HFFc6 (cell line): ENCODE data around the gene CASK. TPM values are rescaled to one million over a fixed set of nuclear protein-coding genes. Genes with fewer than 3 reads are reported as not detected.

Experiments used
- DNase-seq: peaks from one replicate; pipeline ENCODE4 v3.0.0-alpha.2; 2018
- H3K27ac Mint-ChIP-seq: 2 replicates; pipeline ENCODE4 v1.8.0; 2020; ENCODE audit warnings: mild to moderate bottlenecking, mixed read lengths
- H3K27me3 Mint-ChIP-seq: 2 replicates; pipeline ENCODE4 v1.8.0; 2021; ENCODE audit warnings: mild to moderate bottlenecking, moderate library complexity, mixed read lengths; ENCODE audit not compliant: insufficient read depth
- H3K36me3 Mint-ChIP-seq: 2 replicates; pipeline ENCODE4 v1.8.0; 2021; ENCODE audit warnings: low read depth, mixed read lengths
- H3K4me1 Mint-ChIP-seq: 2 replicates; pipeline ENCODE4 v1.8.0; 2020; ENCODE audit warnings: low read depth, mixed read lengths
- H3K4me3 Mint-ChIP-seq: 2 replicates; pipeline ENCODE4 v1.8.0; 2020; ENCODE audit warnings: mild to moderate bottlenecking, moderate library complexity, mixed read lengths
- H3K9me3 Mint-ChIP-seq: 2 replicates; pipeline ENCODE4 v1.8.0; 2020; ENCODE audit warnings: mild to moderate bottlenecking, mixed read lengths
- total RNA-seq, 6 experiments: library from RNA; stranded (reverse); fragmentation: NEBNext Ultra II Directional; extraction: Animal tissue kit (Norgen Biotek cat#: 25700); gene quantifications; 2 replicates in 1 of 6; 3 replicates in 5 of 6; pipeline ENCODE4 v1.2.3, GENCODE V29; 2021
- TF ChIP-seq, protein P1 (sequence below): fragments of 200-600 bp; sonication (generic); IDR thresholded peaks from 2 replicates; pipeline ENCODE4 v1.5.0; 2021; ENCODE audit warnings: antibody characterized with exemption, mild to moderate bottlenecking

Gene CASK
- total RNA-seq, 6 experiments from 2014 or later = 34.7 to 37.1 (median 35.4) TPM

DNA sequence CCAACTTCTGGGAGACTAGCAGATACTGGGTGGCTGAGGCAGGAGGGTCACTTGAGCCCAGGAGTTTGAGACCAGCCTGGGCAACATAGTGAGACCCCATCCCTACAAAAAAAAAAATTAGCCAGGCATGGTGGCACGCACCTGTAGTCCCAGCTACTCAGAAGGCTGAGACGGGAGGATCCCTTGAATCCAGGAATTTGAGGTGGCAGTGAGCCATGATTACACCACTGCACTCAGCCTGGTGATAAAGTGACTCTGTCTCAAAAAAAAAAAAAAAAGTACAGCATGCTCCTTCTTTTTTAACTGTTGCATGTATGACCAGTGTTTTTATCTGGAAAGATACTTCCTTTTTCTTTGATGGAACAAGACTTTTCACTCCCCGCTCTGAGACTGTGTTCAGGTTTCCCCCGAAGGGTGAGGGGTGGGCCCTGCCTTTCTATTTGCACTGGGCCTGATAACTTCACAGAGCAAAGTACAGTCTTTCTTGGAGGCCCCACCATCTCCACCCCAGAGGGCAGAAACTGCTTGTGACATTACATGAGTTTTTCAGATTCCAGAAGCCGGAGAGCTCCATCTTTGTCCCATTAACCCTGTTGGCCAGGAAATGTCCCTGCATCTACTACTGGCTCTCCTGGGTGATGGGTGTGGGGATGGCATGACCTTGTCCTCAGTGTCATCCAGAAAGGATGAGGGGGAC is 441.1 kb downstream of the CASK start:
- Mint-ChIP-seq H3K27ac (no peak overlapping the region), H3K27me3 (no peaks in the 10 kb centered on the region), H3K9me3 (no peaks in the 10 kb centered on the region), H3K4me3 (no peak overlapping the region), H3K4me1 (peaks cover 5% of the 10 kb centered on the region; the same call in 1 of the 2 replicates), H3K36me3 (no peaks in the 10 kb centered on the region)
- DNase-seq = peak; percentile 10
- TF ChIP-seq, protein P1, sequence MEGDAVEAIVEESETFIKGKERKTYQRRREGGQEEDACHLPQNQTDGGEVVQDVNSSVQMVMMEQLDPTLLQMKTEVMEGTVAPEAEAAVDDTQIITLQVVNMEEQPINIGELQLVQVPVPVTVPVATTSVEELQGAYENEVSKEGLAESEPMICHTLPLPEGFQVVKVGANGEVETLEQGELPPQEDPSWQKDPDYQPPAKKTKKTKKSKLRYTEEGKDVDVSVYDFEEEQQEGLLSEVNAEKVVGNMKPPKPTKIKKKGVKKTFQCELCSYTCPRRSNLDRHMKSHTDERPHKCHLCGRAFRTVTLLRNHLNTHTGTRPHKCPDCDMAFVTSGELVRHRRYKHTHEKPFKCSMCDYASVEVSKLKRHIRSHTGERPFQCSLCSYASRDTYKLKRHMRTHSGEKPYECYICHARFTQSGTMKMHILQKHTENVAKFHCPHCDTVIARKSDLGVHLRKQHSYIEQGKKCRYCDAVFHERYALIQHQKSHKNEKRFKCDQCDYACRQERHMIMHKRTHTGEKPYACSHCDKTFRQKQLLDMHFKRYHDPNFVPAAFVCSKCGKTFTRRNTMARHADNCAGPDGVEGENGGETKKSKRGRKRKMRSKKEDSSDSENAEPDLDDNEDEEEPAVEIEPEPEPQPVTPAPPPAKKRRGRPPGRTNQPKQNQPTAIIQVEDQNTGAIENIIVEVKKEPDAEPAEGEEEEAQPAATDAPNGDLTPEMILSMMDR = no peak

DNA sequence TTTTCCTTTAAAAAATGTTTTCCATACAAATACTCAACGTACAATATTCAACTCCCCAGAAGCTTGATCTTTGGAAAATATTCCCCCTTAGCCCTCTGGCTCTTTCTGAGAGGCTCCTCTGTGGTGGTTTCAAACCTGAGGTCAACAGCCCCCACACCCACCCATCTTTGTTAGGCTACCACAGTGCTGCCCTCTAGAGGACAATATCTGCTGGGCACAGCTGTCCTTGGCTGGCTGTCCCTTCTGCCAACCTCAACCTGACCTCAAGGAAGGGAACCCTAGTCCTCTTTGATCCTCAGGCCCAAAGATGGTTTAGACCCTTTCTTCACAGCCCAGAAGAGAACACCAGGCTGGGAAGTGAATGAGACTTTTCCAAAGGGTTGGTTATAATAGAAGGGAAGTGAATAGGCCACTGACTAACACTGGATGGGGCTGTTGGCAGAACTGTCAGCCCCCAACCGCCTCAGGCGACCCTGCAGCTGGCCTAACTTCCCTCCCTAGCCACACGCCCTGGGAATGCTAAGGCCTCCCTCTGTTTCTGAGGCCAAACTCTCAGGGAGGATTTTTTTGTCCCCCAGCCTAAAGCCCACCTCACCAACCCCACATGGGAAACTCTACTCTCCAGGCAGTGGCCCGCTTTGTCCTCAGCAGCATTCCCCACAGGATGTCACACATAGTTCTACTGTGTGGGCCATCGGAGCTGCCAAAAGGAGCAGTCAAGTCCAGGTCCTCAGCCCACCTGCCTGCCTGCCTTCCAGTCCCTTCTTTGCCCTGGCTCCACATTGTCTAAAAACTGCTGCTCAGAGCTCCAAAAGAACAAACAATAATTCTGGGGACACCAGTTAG is 441.9 kb downstream of the CASK start:
- Mint-ChIP-seq H3K27ac (no peak overlapping the region), H3K36me3 (no peaks in the 10 kb centered on the region), H3K4me3 (no peak overlapping the region), H3K27me3 (no peaks in the 10 kb centered on the region), H3K9me3 (no peaks in the 10 kb centered on the region), H3K4me1 (peaks cover 5% of the 10 kb centered on the region; the same call in 1 of the 2 replicates)
- no peak for DNase-seq
- TF ChIP-seq, protein P1 = peak; percentile 73

DNA sequence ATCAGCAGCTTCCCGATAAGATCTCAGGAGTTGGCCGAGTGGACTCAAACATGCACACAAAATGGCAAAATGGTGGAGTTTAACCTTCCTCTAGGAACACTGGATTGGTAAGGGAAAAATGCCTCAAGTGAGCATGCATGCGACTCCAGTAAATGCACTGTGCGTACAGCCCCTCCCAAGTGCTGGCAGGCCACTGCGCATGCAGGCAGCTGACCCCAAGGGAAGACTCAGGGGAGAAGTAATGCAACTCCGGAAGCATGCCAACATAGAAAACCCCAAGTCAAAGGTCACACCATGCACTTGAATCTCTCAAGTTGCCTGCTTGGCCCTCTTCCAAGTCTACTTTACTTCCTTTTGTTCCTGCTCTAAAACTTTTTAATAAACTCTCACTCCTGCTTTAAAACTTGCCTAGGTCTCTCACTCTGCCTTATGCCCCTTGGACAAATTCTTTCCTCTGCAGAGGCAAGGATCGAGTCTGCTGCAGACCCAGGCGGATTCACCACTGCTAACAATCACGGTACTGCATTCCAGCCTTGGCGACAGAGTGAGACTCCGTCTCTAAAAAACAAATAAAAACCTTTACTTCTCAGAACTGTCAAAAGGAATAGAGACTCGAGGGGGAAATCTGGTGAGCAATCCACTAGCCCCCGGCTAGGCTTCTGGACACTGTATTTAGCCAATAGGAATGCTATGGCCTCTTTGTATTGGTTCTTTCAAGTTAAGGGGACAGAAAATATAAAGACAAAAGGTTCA is 442.7 kb downstream of the CASK start:
- Mint-ChIP-seq H3K9me3 (no peaks in the 10 kb centered on the region), H3K4me3 (no peak overlapping the region), H3K27me3 (no peaks in the 10 kb centered on the region), H3K36me3 (no peaks in the 10 kb centered on the region), H3K4me1 (peaks cover 5% of the 10 kb centered on the region; the same call in 1 of the 2 replicates), H3K27ac (no peak overlapping the region)
- DNase-seq = no peak
- TF ChIP-seq, protein P1 = no peak

DNA sequence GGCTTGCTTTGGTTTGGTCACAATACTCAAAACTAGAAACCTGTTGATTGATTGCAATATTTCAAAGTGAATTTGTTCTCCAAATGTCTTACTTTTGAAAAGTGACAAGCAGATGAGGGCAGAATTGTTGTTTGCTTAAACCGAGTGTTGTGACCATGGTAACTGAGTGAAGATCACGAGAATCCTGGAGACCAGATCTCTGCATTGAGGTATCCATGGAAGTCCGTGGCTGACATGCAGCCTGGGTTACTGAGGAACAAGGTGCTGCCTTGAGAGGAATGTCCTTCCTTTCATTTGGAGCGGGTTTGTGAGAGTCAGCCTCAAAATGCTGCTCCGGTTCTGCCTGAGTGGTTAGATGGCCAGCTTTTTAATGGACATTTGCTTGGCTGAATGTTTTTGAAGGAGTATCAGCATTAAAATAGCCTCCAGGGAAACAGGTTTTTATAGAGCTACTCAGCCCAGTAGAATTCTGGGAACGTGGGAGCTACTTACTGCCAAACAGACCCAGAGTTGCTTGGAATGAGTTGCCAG is 444.9 kb downstream of the CASK start:
- Mint-ChIP-seq H3K4me3 (no peak overlapping the region), H3K27me3 (peaks cover 1% of the 10 kb centered on the region; the same call in 1 of the 2 replicates), H3K4me1 (peaks cover 5% of the 10 kb centered on the region; the same call in 1 of the 2 replicates), H3K27ac (no peak overlapping the region), H3K36me3 (no peaks in the 10 kb centered on the region), H3K9me3 (no peaks in the 10 kb centered on the region)
- TF ChIP-seq, protein P1 = no peak
- DNase-seq = peak; percentile 0

DNA sequence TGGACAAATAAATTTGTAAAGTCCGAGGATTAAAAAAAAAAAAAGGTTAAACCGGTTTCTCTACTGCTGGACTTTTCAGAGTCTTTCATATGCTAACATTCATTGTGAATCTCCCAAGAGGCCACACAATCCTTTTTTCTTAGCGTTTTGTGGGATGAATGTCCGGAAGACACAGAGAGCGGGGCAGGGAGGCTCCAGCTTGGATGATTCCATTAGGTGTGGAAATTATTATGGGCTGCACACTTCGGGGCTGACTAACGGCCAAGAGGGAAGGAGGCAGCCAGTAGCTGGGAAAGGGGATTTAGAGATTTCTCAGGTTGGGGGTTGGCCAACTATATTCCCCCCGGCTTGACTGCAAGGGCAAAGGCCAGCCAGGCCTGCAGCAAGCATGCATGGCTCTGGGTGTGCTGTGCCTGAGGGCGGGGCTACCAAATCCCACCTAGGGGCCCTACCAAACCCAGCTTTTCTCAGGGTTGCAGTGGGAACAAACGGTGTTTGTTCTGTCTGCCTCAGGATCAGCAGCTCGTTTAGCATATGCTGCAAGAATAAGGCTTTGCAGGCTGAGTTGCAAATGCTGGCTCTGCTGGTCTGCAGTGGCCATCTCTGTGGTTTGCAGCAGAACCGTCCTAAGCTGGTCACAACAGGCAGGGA is 447.6 kb downstream of the CASK start:
- no peaks in the 10 kb centered on the region for H3K36me3 Mint-ChIP-seq
- no peak overlapping the region for H3K27ac Mint-ChIP-seq
- H3K4me1 Mint-ChIP-seq = no peaks in the 10 kb centered on the region
- H3K9me3 Mint-ChIP-seq = no peaks in the 10 kb centered on the region
- TF ChIP-seq, protein P1 = no peak
- DNase-seq = no peak
- H3K4me3 Mint-ChIP-seq = no peak overlapping the region
- peaks cover 1% of the 10 kb centered on the region; the same call in 1 of the 2 replicates for H3K27me3 Mint-ChIP-seq
